WERI-Rb-1 (cell line): ENCODE data around the gene RRAD.

Source experiments
- DNase-seq: peaks from one replicate; pipeline ENCODE4 v3.0.0-alpha.2; 2020
- H3K27ac ChIP-seq: fragments of 250-450 bp; sonication (Bioruptor Pico); 2 replicates; pipeline ENCODE4 v1.5.1; 2020; ENCODE audit warnings: mild to moderate bottlenecking, moderate library complexity
- H3K27me3 ChIP-seq: fragments of 250-450 bp; sonication (Bioruptor Pico); 2 replicates; pipeline ENCODE4 v1.5.1; 2021; ENCODE audit warnings: mild to moderate bottlenecking, low read depth, moderate library complexity; ENCODE audit not compliant: insufficient read depth, severe bottlenecking
- H3K36me3 ChIP-seq: fragments of 250-450 bp; sonication (Bioruptor Pico); 2 replicates; pipeline ENCODE4 v1.5.1; 2020; ENCODE audit warnings: mild to moderate bottlenecking, moderate library complexity
- H3K4me3 ChIP-seq: 2 replicates; pipeline ENCODE4 v1.5.1; 2011; ENCODE audit warnings: low read depth, mild to moderate bottlenecking, control low read depth, low read length
- H3K9me3 ChIP-seq: fragments of 250-450 bp; sonication (Bioruptor Pico); 2 replicates; pipeline ENCODE4 v1.5.1; 2021; ENCODE audit warnings: mild to moderate bottlenecking, moderate library complexity; ENCODE audit not compliant: severe bottlenecking
- TF ChIP-seq, protein P1 (sequence below): IDR thresholded peaks from 2 replicates; pipeline ENCODE4 v1.5.1; 2011; ENCODE audit warnings: low read depth, mild to moderate bottlenecking, control low read depth, inconsistent platforms, low read length

The RRAD gene

DNA sequence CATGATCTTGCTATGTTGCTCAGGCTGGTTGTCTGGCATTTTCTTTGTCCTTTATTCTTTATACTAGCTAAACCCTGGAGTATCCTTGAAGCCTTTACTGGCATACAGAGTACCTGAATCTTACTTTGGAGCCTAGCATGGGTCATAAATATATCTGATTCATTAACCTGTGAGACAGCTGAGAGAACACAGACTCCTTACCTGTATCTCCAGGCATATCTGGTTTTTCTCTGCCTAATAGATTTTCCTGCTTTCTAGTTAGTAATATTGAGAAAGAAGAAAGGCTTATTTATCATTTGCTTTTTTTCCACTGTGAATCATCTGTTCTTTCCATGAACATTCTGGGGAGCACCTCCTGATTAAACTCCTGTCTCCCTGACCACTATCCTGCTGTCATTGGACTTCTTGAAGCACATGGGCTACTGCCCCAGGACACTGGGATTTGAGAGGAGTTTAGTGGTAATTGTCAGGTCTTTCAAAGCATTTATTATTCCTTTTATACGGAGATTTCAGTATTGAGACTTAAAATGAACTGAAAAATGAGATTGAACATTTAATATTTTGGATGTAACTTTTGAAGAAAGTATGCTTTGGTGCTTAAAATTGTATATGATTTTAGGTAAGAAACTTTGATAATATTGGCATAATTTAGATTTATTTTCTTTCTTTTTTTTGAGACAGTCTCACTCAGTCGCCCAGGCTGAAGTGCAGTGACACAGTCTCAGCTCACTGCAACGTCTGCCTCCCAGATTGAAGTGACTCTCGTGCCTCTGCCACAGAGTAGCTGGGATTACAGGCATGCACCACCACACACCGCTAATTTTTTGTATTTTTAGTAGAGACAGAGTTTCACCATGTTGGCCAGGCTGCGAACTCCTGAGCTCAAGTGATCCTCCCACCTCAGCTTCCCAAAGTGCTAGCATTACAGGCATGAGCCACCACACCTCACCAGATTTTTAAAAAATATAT lies 36.4 kb downstream of the RRAD start:
- TF ChIP-seq, protein P1, sequence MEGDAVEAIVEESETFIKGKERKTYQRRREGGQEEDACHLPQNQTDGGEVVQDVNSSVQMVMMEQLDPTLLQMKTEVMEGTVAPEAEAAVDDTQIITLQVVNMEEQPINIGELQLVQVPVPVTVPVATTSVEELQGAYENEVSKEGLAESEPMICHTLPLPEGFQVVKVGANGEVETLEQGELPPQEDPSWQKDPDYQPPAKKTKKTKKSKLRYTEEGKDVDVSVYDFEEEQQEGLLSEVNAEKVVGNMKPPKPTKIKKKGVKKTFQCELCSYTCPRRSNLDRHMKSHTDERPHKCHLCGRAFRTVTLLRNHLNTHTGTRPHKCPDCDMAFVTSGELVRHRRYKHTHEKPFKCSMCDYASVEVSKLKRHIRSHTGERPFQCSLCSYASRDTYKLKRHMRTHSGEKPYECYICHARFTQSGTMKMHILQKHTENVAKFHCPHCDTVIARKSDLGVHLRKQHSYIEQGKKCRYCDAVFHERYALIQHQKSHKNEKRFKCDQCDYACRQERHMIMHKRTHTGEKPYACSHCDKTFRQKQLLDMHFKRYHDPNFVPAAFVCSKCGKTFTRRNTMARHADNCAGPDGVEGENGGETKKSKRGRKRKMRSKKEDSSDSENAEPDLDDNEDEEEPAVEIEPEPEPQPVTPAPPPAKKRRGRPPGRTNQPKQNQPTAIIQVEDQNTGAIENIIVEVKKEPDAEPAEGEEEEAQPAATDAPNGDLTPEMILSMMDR, result no peak

DNA sequence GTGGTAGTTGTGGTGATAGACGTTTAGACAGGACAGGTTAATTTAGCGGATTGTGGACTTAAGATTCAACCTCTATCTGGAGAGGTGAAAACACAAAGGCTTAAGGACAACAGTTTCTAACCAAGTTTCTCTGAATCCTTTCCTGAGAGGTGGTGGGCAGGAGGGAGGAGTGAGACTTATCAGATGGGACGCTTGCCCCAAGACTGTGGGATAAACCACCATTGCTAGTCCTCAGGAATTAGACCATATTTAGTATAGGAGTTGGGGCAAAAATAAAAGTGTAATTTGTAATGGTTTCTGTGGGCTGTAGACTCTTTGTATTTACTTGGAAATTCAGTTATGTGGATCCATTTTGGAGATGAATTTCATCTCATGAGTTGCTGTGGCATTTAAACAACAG lies 38.4 kb downstream of the RRAD start:
- H3K4me3 ChIP-seq, result no peak overlapping the region
- peaks cover 37% of the 10 kb centered on the region for H3K36me3 ChIP-seq
- no peak overlapping the region for H3K27ac ChIP-seq
- no peaks in the 10 kb centered on the region for H3K27me3 ChIP-seq
- no peaks in the 10 kb centered on the region for H3K9me3 ChIP-seq
- TF ChIP-seq, protein P1, result no peak
- no peak for DNase-seq

More for the DNA sequence above, 36.4 kb downstream of the RRAD start:
- no peaks in the 10 kb centered on the region for H3K9me3 ChIP-seq
- H3K36me3 ChIP-seq, result peaks cover 29% of the 10 kb centered on the region
- DNase-seq, result no peak
- no peaks in the 10 kb centered on the region for H3K27me3 ChIP-seq
- H3K27ac ChIP-seq, result no peak overlapping the region
- no peak overlapping the region for H3K4me3 ChIP-seq

DNA sequence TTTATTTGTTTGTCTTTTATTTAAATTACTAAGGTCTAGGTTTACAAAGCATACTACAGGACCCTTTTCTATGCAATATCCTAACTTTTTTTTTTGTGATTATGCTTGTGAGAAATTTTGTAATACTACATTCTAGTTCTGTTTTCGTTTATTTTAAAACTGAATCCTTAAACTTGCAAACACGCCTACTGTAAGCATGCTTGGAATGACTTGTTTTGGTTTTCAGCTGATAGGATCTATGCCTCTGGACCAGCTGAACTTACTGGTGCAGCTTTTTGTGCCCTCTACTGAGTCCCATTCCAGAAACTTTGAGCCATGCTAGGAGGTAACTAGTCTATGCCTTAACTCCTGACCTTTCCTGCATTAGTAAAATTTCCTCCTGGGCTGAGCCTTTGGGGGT lies 39.0 kb downstream of the RRAD start:
- TF ChIP-seq, protein P1, result no peak
- Histone ChIP-seq H3K27ac (no peak overlapping the region), H3K27me3 (no peaks in the 10 kb centered on the region), H3K9me3 (no peaks in the 10 kb centered on the region), H3K36me3 (peaks cover 37% of the 10 kb centered on the region), H3K4me3 (no peak overlapping the region)
- DNase-seq, result no peak

DNA sequence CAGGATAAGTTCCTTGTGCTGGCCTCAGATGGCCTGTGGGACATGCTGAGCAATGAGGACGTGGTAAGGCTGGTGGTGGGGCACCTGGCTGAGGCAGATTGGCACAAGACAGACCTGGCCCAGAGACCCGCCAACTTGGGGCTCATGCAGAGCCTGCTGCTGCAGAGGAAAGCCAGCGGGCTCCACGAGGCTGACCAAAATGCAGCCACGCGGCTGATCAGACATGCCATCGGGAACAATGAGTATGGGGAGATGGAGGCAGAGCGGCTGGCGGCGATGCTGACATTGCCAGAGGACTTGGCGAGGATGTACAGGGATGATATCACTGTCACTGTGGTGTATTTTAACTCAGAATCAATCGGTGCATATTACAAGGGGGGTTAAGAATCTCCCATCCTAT lies 39.8 kb downstream of the RRAD start:
- Histone ChIP-seq H3K27me3 (no peaks in the 10 kb centered on the region), H3K27ac (no peak overlapping the region), H3K36me3 (peaks cover 37% of the 10 kb centered on the region), H3K4me3 (no peak overlapping the region), H3K9me3 (no peaks in the 10 kb centered on the region)
- TF ChIP-seq, protein P1, result no peak
- DNase-seq, result no peak

DNA sequence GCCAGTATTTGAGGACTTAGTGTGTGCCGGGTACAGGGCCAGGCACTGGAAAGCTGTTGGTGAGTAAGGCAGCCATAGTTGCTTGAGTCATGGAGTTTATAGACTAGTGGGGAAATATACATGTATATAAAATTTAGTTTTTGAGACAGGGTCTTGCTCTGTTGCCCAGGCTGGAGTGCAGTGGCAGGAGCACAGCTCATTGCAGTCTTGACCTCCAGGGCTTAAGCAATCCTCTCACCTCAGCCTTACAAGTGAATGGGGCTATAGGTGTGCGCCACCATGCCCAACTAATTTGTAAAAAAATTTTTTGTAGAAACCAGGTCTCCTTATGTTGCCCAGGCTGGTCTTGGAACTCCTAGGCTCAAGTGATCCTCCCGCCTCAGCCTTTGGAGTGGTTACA lies 42.6 kb downstream of the RRAD start:
- H3K27me3 ChIP-seq, result no peaks in the 10 kb centered on the region
- TF ChIP-seq, protein P1, result no peak
- no peaks in the 10 kb centered on the region for H3K9me3 ChIP-seq
- no peak overlapping the region for H3K4me3 ChIP-seq
- no peak for DNase-seq
- no peak overlapping the region for H3K27ac ChIP-seq
- H3K36me3 ChIP-seq, result peaks cover 30% of the 10 kb centered on the region
